ENCODE results near the gene PEX16.

PEX16 gene

GRCh38 chr11:45936511-45937054, 18.9 kb upstream of the PEX16 start:
- TF ChIP-seq CTCF (conservative IDR thresholded peaks at IDR 0.05; ENCODE audit: low read length) = no peak
- DNase-seq (ENCODE audit: low read depth) = no peak
- H3K4me3 ChIP-seq (ENCODE audit: low read length) = no peak overlapping the region

GRCh38 chr11:45935349-45936064, 17.8 kb upstream of the PEX16 start:
- no peak for TF ChIP-seq CTCF (conservative IDR thresholded peaks at IDR 0.05; ENCODE audit: low read length)
- DNase-seq (ENCODE audit: low read depth) = no peak
- no peak overlapping the region for H3K4me3 ChIP-seq (ENCODE audit: low read length)

GRCh38 chr11:45934580-45935318, 17.1 kb upstream of the PEX16 start:
- no peak for DNase-seq (ENCODE audit: low read depth)
- no peak overlapping the region for H3K4me3 ChIP-seq (ENCODE audit: low read length)
- TF ChIP-seq CTCF (conservative IDR thresholded peaks at IDR 0.05; ENCODE audit: low read length) = no peak

GRCh38 chr11:45933846-45934579, 16.3 kb upstream of the PEX16 start:
- no peak for TF ChIP-seq CTCF (conservative IDR thresholded peaks at IDR 0.05; ENCODE audit: low read length)
- H3K4me3 ChIP-seq (ENCODE audit: low read length) = no peak overlapping the region
- DNase-seq (ENCODE audit: low read depth) = no peak

GRCh38 chr11:45933131-45933831, 15.6 kb upstream of the PEX16 start:
- DNase-seq (ENCODE audit: low read depth) = peak; percentile 33
- no peak for TF ChIP-seq CTCF (conservative IDR thresholded peaks at IDR 0.05; ENCODE audit: low read length)
- H3K4me3 ChIP-seq (ENCODE audit: low read length) = no peak overlapping the region

- H3K4me3 ChIP-seq (ENCODE audit: low read length) = no peak overlapping the region
- TF ChIP-seq CTCF (conservative IDR thresholded peaks at IDR 0.05; ENCODE audit: low read length) = no peak
- DNase-seq (ENCODE audit: low read depth) = no peak
Observed at GRCh38 chr11:45932217-45932616, 14.5 kb upstream of the PEX16 start.

Data from AG10803 (cell line).